HepG2 (cell line): ENCODE data around the gene GRM7. TPM values are rescaled to one million over a fixed set of nuclear protein-coding genes. Genes with fewer than 3 reads are reported as not detected.

Experiments used
- ATAC-seq: fragments of 200-7000 bp; cut with Tn5 transposase; 3 replicates; pipeline ENCODE4 v1.9.1; 2020; ENCODE audit warnings: mild to moderate bottlenecking, moderate library complexity
- BruUV-seq: library from RNA; stranded (reverse); fragments of 400-500 nt; replicated peaks from 2 replicates; lab custom pipeline; 2021; lab: Mats Ljungman, UMichigan
- CTCF ChIA-PET: fragments of 300-600 bp; formaldehyde crosslinking; extraction: SDS; loops from one replicate; lab custom pipeline; 2021; ENCODE audit warnings: low total read pairs, inconsistent platforms, low intra/inter-chr PET ratio; lab: Yijun Ruan, JAX
- POLR2A ChIA-PET: fragments of 350-600 bp; sonication (Branson Sonifier 250); formaldehyde crosslinking; loops from one replicate; lab custom pipeline; 2020; ENCODE audit warnings: antibody characterized with exemption, inconsistent platforms; lab: Yijun Ruan, JAX
- DNase-seq: peaks from one replicate; pipeline ENCODE4 v3.0.0-alpha.2; 2015; ENCODE audit warnings: low spot score
- FAIRE-seq: peaks from 3 replicates; lab custom pipeline; 2011; peaks lifted over from hg19 to GRCh38; lab: Jason Lieb, UNC
- H2AFZ ChIP-seq: one replicate; pipeline ENCODE4 v1.6.1; 2011; ENCODE audit warnings: low read length, inconsistent platforms
- H3K27ac ChIP-seq: fragments of 300-600 bp; 3 replicates; pipeline ENCODE4 v1.8.0; 2011; ENCODE audit warnings: mixed run types, mild to moderate bottlenecking, mixed read lengths, low read length, inconsistent platforms; ENCODE audit not compliant: insufficient read depth; ENCODE audit errors: extremely low read length
- H3K27me3 ChIP-seq, 2 experiments: fragments of 200-600 bp in 1 of 2; 2 replicates in 1 of 2; 3 replicates in 1 of 2; pipeline versions ENCODE4 v1.6.0 to v1.8.0; 2011; ENCODE audit warnings: low read length in 2 of 2, mild to moderate bottlenecking in 2 of 2, moderate library complexity in 2 of 2, inconsistent platforms in 1 of 2; ENCODE audit not compliant: insufficient read depth in 2 of 2, control insufficient read depth in 1 of 2
- H3K36me3 ChIP-seq, 2 experiments: fragments of 200-600 bp in 1 of 2; replicated peaks in 1 of 2; 2 replicates in 1 of 2; 3 replicates in 1 of 2; pipeline versions ENCODE4 v1.5.1 to v1.8.0; 2011; ENCODE audit warnings: low read length in 2 of 2, inconsistent platforms in 1 of 2; ENCODE audit not compliant: insufficient read depth in 2 of 2, control insufficient read depth in 1 of 2
- H3K4me1 ChIP-seq: 2 replicates; pipeline ENCODE4 v1.5.1; 2012; ENCODE audit warnings: low read length, inconsistent platforms; ENCODE audit not compliant: insufficient read depth
- H3K4me2 ChIP-seq: 2 replicates; pipeline ENCODE4 v1.6.0; 2011; ENCODE audit warnings: low read depth, low read length, inconsistent platforms
- H3K4me3 ChIP-seq, 3 experiments: fragments of 200-600 bp in 1 of 3; sonication (generic), shearing (Covaris generic) in 1 of 3; replicated peaks in 1 of 3; 2 replicates each; pipeline ENCODE4 v1.5.1; 2011 to 2016; ENCODE audit warnings: low read length in 3 of 3, inconsistent platforms in 2 of 3, low read depth in 2 of 3, mild to moderate bottlenecking in 2 of 3, control low read depth in 1 of 3, mixed read lengths in 1 of 3; ENCODE audit not compliant: insufficient read depth in 1 of 3
- H3K79me2 ChIP-seq: one replicate; pipeline ENCODE4 v1.6.1; 2011; ENCODE audit warnings: low read length, inconsistent platforms; ENCODE audit not compliant: insufficient read depth
- H3K9ac ChIP-seq: 2 replicates; pipeline ENCODE4 v1.6.0; 2011; ENCODE audit warnings: mild to moderate bottlenecking, low read depth, low read length, inconsistent platforms; ENCODE audit not compliant: insufficient read depth
- H3K9me3 ChIP-seq: 2 replicates; pipeline ENCODE4 v1.5.1; 2012; ENCODE audit warnings: mild to moderate bottlenecking, low read length
- H4K20me1 ChIP-seq: 2 replicates; pipeline ENCODE4 v1.6.0; 2011; ENCODE audit warnings: inconsistent platforms, mild to moderate bottlenecking, low read length, moderate library complexity; ENCODE audit not compliant: insufficient read depth
- RBM39 ChIP-seq: fragments of 200-400 bp; formaldehyde crosslinking; IDR thresholded peaks from one replicate; pipeline ENCODE4 v1.6.1; 2018; ENCODE audit warnings: antibody characterized with exemption, mild to moderate bottlenecking, low read depth, low read length; ENCODE audit not compliant: poor library complexity, severe bottlenecking
- RFX1 ChIP-seq: fragments of 450-650 bp; IDR thresholded peaks from 2 replicates; pipeline ENCODE4 v1.6.1; 2017
- ZNF280D ChIP-seq: sonication (generic); formaldehyde crosslinking; IDR thresholded peaks from 2 replicates; pipeline ENCODE4 v1.5.1; 2020; ENCODE audit warnings: mild to moderate bottlenecking, missing genetic modification reagents
- ZNF296 ChIP-seq: sonication (generic); formaldehyde crosslinking; conservative IDR thresholded peaks from 2 replicates; pipeline ENCODE4 v1.5.0; 2020; ENCODE audit warnings: mild to moderate bottlenecking, missing genetic modification reagents
- ZNF350 ChIP-seq: sonication (generic); formaldehyde crosslinking; IDR thresholded peaks from 2 replicates; pipeline ENCODE4 v1.4.0; 2020; ENCODE audit warnings: mild to moderate bottlenecking, low read depth, missing genetic modification reagents, borderline replicate concordance
- ZNF562 ChIP-seq: sonication (generic); formaldehyde crosslinking; IDR thresholded peaks from 2 replicates; pipeline ENCODE4 v1.8.0; 2022; ENCODE audit warnings: missing genetic modification reagents, borderline replicate concordance
- ZNF607 ChIP-seq: sonication (generic); formaldehyde crosslinking; IDR thresholded peaks from 2 replicates; pipeline ENCODE4 v1.5.1; 2020; ENCODE audit warnings: missing genetic modification reagents, mild to moderate bottlenecking, borderline replicate concordance
- ZNF746 ChIP-seq: sonication (generic); formaldehyde crosslinking; IDR thresholded peaks from 2 replicates; pipeline ENCODE4 v1.8.0; 2022; ENCODE audit warnings: mild to moderate bottlenecking, missing genetic modification reagents
- WGBS: methylation state at CpG from one replicate; pipeline ENCODE4 v1.1.6; 2017; ENCODE audit warnings: low lambda C conversion rate; 5-methylcytosine and 5-hydroxymethylcytosine counted together
- in situ Hi-C: cut with HindIII; loops from 2 replicates; pipeline ENCODE4 v1.10.0; 2017; ENCODE audit warnings: low pct_unique_long_range_greater_than_20kb; ENCODE audit not compliant: extremely low pct_ligation_motif_present
- intact Hi-C: fragments of 100-400 bp; cut with micrococcal nuclease; formaldehyde crosslinking; loops from one replicate; pipeline ENCODE4 v1.10.0; 2022; ENCODE audit not compliant: unreplicated experiment
- polyA plus RNA-seq, 8 experiments: library from polyadenylated mRNA; depleted of rRNA in 3 of 8; stranded (reverse) in 7 of 8; unstranded in 1 of 8; fragments of >200 nt; fragmentation: Illumina TruSeq in 4 of 8; extraction: Trizol in 4 of 8; gene quantifications; 2 replicates each; pipeline versions ENCODE4 v1.2.1 to v1.2.3, GENCODE V29; 2011 to 2016; ENCODE audit warnings: low read depth in 4 of 8, missing spikeins in 1 of 8, mixed read lengths in 1 of 8; ENCODE audit not compliant: insufficient read depth in 1 of 8
- total RNA-seq, 5 experiments: library from RNA; depleted of rRNA; stranded (reverse); fragments of >200 nt; fragmentation: Illumina TruSeq; extraction: Trizol; gene quantifications; 2 replicates each; pipeline ENCODE4 v1.2.3, GENCODE V29; 2016; ENCODE audit warnings: low read depth in 1 of 5
- TF ChIP-seq, protein P1 (sequence below): sonication (generic); formaldehyde crosslinking; IDR thresholded peaks from 2 replicates; pipeline ENCODE4 v1.9.0; 2022; ENCODE audit warnings: missing genetic modification reagents, mild to moderate bottlenecking, borderline replicate concordance

GRM7 gene
- total and polyA plus RNA-seq, 2 of the 13 experiments (the other 11 are each of a cell fraction or from before 2014, with no cell fraction given) = not detected

DNA sequence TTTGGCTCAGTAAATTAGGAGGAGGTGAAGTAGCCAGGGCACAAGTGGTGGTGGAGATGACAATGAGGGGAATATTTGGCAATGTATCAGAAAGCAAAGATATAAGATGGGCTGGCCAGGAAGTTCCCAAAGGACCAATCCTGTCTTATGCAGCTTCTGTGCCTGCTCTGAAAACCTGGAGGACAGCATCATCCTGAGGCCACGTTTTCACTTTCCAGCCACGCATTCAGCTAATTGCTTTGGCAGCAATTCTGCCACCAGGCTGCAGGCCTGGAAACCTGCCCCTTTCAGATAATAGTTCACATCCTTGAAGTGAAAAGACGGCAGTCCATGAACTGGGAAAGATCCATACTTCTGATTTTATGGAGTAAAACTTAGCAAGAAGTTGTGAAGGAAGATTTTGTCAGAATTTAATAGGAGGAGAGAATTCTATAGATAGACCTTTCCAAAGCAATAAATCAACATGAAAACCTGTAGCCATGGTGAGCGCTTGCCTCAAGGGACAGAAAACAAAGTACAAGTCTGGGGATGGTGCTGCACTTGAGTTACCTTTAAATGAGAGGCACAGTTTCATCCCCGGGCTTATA lies 682.5 kb downstream of the GRM7 start:
- H3K4me2 ChIP-seq = no peak overlapping the region
- intact Hi-C loops (no loop called here), in situ Hi-C loops (no loop called here)
- H2AFZ ChIP-seq = no peak overlapping the region
- no peaks in the 10 kb centered on the region for H3K27me3 ChIP-seq
- DNase-seq (no peak), FAIRE-seq (no peak), ATAC-seq (no peak)
- 4% methylated on average over 5 of the region's 5 CpGs for WGBS
- no TSS peak for BruUV-seq
- H3K4me3 ChIP-seq = no peak overlapping the region
- CTCF ChIA-PET = no interaction called here
- no peak overlapping the region for H3K27ac ChIP-seq
- H3K79me2 ChIP-seq = no peaks in the 10 kb centered on the region
- H4K20me1 ChIP-seq = no peaks in the 10 kb centered on the region
- H3K9ac ChIP-seq = no peak overlapping the region
- H3K4me1 ChIP-seq = no peaks in the 10 kb centered on the region
- peaks cover 63% of the 10 kb centered on the region for H3K9me3 ChIP-seq
- POLR2A ChIA-PET = no interaction called here
- no peaks in the 10 kb centered on the region for H3K36me3 ChIP-seq
- TF ChIP-seq, protein P1, sequence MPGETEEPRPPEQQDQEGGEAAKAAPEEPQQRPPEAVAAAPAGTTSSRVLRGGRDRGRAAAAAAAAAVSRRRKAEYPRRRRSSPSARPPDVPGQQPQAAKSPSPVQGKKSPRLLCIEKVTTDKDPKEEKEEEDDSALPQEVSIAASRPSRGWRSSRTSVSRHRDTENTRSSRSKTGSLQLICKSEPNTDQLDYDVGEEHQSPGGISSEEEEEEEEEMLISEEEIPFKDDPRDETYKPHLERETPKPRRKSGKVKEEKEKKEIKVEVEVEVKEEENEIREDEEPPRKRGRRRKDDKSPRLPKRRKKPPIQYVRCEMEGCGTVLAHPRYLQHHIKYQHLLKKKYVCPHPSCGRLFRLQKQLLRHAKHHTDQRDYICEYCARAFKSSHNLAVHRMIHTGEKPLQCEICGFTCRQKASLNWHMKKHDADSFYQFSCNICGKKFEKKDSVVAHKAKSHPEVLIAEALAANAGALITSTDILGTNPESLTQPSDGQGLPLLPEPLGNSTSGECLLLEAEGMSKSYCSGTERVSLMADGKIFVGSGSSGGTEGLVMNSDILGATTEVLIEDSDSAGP = no peak
- TF ChIP-seq ZNF607 (CRISPR knock-in tag) (no peak), ZNF562 (CRISPR knock-in tag) (no peak), RBM39 (no peak), ZNF296 (no peak), ZNF350 (CRISPR knock-in tag) (no peak), ZNF280D (CRISPR knock-in tag) (no peak), RFX1 (no peak), ZNF746 (no peak)
